ENCODE results near the gene VSIG2.

Gene VSIG2

DNA sequence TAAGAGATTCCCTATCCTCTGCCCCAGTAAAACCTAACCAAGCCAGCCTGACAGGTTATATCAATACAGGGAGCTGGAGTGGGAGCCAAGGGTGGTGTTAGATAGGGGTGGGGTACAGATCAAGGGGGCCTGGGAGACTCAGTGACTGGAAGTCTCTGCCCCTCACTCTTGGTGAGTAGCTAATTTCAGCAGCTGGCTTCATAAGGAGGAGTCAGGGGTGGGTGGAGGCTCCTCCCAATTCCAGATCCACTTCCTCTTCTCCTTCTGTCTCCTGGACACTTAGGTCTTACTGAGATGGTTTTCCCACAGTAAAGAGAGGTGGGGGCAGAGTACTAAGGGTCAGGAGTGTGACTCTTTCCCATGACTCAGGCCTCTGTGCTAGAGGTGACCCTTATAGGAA, 1.1 kb upstream of the VSIG2 start:
- no peak for DNase-seq (ENCODE audit: extremely low spot score)
- TF ChIP-seq ARNT (IDR thresholded peaks at IDR 0.05) = no peak
- no peak for TF ChIP-seq ELF4 (IDR thresholded peaks at IDR 0.05)
- TF ChIP-seq FOXK2 (IDR thresholded peaks at IDR 0.05) = no peak
- no peak for TF ChIP-seq CTBP1 (IDR thresholded peaks at IDR 0.05; ENCODE audit: borderline replicate concordance)
- no peak for TF ChIP-seq FOXM1 (IDR thresholded peaks at IDR 0.05; ENCODE audit: borderline replicate concordance)
- TF ChIP-seq FOXA1 (IDR thresholded peaks at IDR 0.05) = no peak
- no peak for TF ChIP-seq NFRKB (IDR thresholded peaks at IDR 0.05)
- no peak for TF ChIP-seq TARDBP (IDR thresholded peaks at IDR 0.05)
- TF ChIP-seq HDGF (IDR thresholded peaks at IDR 0.05; ENCODE audit: borderline replicate concordance) = no peak
- TF ChIP-seq SP1 (IDR thresholded peaks at IDR 0.05) = no peak
- no peak for TF ChIP-seq BHLHE40 (IDR thresholded peaks at IDR 0.05; ENCODE audit: borderline replicate concordance)
- TF ChIP-seq LEF1 (IDR thresholded peaks at IDR 0.05; ENCODE audit: borderline replicate concordance) = no peak
- no peak for TF ChIP-seq ZNF384 (IDR thresholded peaks at IDR 0.05)
- no peak for TF ChIP-seq L3MBTL2 (conservative IDR thresholded peaks at IDR 0.05)
- TF ChIP-seq SUZ12 (IDR thresholded peaks at IDR 0.05) = no peak
- TF ChIP-seq, protein P1, sequence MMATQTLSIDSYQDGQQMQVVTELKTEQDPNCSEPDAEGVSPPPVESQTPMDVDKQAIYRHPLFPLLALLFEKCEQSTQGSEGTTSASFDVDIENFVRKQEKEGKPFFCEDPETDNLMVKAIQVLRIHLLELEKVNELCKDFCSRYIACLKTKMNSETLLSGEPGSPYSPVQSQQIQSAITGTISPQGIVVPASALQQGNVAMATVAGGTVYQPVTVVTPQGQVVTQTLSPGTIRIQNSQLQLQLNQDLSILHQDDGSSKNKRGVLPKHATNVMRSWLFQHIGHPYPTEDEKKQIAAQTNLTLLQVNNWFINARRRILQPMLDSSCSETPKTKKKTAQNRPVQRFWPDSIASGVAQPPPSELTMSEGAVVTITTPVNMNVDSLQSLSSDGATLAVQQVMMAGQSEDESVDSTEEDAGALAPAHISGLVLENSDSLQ (IDR thresholded peaks at IDR 0.05) = no peak
- CTCF ChIA-PET = interaction anchor here (0.7 to 1.8 kb wide), 4 partner anchors 9 to 123 kb away, joined by 3 to 5 read pairs (median 4); no protein-coding TSS in a partner anchor
- POLR2A ChIA-PET = no interaction called here

DNA sequence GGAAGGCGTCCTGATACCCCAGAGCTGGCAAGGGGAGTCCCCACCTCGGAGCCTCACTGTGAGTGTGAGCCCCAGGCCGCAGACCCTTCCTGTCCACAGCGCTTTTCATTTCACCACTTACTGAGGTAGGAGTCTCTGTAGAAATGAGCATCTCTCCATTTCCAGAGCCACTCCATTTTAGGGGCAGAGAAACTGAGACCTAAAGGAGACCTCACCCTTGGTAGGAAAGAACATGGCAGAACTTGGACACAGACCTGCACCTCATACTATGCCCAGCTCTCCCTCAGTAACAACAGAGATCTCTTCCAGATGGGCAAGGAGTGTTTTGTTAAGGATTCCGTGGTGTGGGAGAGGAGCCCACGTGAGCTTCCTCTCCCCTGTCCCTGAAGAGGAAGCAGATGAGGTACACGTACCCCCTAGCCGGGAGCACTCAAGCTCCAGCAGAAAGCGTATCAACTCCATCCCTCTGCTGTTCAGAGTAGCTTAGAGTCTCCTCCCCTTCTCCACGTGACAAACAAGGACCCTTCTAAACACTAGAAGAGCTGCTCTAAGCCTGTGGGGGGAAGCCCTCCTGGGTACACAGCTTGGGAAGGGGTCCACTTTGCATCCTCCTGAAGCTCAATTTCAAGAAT, 532 bp upstream of the VSIG2 start:
- ChIA-PET POLR2A (no interaction called here), CTCF (interaction anchor here (0.7 to 1.8 kb wide), 4 partner anchors 9 to 124 kb away, joined by 3 to 5 read pairs (median 4); no protein-coding TSS in a partner anchor)

DNA sequence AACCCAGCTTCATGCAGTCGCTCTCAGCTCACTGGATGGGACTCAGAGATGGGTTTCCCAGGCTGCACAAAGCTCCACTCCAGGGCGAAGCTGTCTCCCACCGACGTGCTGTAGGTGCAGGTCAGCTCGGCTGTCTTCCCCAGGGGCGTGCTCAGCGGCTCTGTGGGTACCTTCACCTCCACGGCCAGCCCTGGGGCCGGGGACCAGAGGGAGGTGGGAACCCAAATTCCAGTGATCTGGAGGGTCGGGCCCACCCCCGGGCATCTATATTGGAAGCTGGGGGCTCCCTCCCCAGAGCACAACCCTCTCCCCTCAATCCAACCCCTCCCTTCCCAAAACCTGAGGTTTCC, 689 bp downstream of the VSIG2 start:
- DNase-seq (ENCODE audit: extremely low spot score) = no peak
- no peak for TF ChIP-seq BHLHE40 (IDR thresholded peaks at IDR 0.05; ENCODE audit: borderline replicate concordance)
- no peak for TF ChIP-seq TARDBP (IDR thresholded peaks at IDR 0.05)
- TF ChIP-seq HDGF (IDR thresholded peaks at IDR 0.05; ENCODE audit: borderline replicate concordance) = no peak
- TF ChIP-seq FOXA1 (IDR thresholded peaks at IDR 0.05) = no peak
- no peak for TF ChIP-seq FOXK2 (IDR thresholded peaks at IDR 0.05)
- no peak for TF ChIP-seq ELF4 (IDR thresholded peaks at IDR 0.05)
- TF ChIP-seq ARNT (IDR thresholded peaks at IDR 0.05) = no peak
- no peak for TF ChIP-seq ZNF384 (IDR thresholded peaks at IDR 0.05)
- no peak for TF ChIP-seq CTBP1 (IDR thresholded peaks at IDR 0.05; ENCODE audit: borderline replicate concordance)
- CTCF ChIA-PET = no interaction called here
- POLR2A ChIA-PET = no interaction called here

More for the DNA sequence above, 532 bp upstream of the VSIG2 start:
- TF ChIP-seq NFRKB (IDR thresholded peaks at IDR 0.05) (no peak), ELF4 (IDR thresholded peaks at IDR 0.05) (no peak), FOXK2 (IDR thresholded peaks at IDR 0.05) (no peak), LEF1 (IDR thresholded peaks at IDR 0.05; ENCODE audit: borderline replicate concordance) (no peak), L3MBTL2 (conservative IDR thresholded peaks at IDR 0.05) (no peak)
- no peak for DNase-seq (ENCODE audit: extremely low spot score)

DNA sequence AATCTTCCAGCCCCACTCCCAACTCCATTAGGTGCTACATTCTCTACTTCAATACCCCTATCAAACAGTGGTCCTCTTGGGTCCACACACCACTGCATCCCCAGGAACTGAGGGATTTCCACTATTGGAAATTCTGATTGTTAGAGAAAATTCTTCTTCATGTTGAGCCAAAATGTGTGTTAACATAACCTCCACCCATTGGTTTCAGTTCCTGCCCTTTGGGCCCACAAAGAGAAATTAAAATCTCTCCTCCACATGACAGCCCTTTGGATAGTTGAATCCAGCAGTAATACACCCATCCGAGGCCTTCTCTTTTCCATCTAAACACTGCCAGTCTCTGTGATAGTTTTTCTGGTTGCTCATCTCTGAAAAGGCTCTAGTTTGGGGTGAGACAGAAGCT, 2.1 kb downstream of the VSIG2 start:
- DNase-seq (ENCODE audit: extremely low spot score) = no peak
- POLR2A ChIA-PET = interaction anchor here (2.0 kb wide), 1 partner anchor 10 kb away, joined by 6 read pairs; the partner anchor contains the start of gene NRGN
- TF ChIP-seq ELF4 (IDR thresholded peaks at IDR 0.05) = no peak
- CTCF ChIA-PET = interaction anchor here (1.9 kb wide), 1 partner anchor 11 kb away, joined by 8 read pairs; the partner anchor contains the start of gene ESAM

DNA sequence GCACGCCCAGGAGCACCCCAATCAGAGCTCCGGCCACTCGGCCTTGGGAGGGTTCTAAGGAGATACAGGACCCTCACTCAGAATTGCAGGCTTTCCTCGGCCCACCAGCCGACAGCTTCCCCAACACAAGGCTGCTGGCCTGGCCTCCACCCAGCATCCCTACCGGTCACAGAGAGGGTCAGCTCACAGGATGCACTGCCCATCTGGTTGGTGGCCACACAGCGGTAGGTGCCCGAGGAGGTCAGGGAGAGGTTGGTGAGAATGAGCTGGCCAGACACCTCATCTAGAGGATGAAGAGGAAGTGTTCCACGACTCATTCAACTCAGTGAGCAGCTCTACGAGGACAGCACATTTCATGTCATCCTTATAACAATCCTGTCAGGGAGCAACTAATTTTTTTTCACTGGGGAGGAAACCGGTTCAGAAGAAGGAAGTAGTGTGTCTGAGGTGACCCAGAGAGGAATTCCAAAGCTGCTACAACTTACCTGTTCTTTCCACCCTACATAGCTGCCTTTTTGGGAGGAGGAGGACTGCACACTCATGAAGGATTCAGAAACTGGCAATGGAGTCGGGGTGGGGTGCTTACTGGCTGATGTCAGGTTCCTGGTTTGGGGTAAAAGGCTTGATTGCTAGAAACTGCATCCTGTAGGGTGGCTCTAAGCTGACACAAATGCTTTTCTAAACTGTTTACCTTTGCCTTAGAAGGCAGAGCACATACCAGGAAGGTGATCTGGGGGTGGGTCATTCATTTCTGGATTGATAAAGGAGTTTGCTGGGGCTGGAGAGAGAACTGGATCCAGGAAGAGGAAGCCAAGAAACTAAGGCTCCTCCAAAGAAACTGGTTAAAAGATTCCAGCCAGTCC, 3.3 kb downstream of the VSIG2 start:
- TF ChIP-seq L3MBTL2 (conservative IDR thresholded peaks at IDR 0.05) (no peak), FOXM1 (IDR thresholded peaks at IDR 0.05; ENCODE audit: borderline replicate concordance) (no peak), TARDBP (IDR thresholded peaks at IDR 0.05) (no peak), FOXK2 (IDR thresholded peaks at IDR 0.05) (no peak)

DNA sequence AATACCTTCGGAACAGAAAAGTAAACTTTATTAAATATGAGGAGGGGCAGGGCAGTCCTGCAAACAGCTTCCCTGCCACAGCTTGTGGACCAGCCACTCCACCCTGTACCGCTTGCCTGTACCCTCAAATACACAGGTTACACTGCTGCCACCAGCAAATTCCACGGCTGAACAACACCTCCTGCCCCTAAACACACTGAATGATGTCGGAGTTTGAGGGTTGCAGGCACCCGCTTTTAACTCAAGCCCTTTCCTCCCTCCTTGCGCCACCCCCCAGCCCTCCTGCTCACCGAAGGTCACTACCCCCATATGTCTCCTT, 4.0 kb downstream of the VSIG2 start:
- no peak for TF ChIP-seq L3MBTL2 (conservative IDR thresholded peaks at IDR 0.05)
- no peak for TF ChIP-seq LEF1 (IDR thresholded peaks at IDR 0.05; ENCODE audit: borderline replicate concordance)
- ChIA-PET POLR2A (interaction anchor here (1.0 to 2.0 kb wide), 2 partner anchors 8 to 10 kb away, joined by 4 to 6 read pairs; partner anchors contain the start of gene NRGN), CTCF (interaction anchor here (1.0 kb wide), 1 partner anchor 10 kb away, joined by 3 read pairs; no protein-coding TSS in a partner anchor)
- no peak for DNase-seq (ENCODE audit: extremely low spot score)

More for the DNA sequence above, 3.3 kb downstream of the VSIG2 start:
- DNase-seq (ENCODE audit: extremely low spot score) = no peak
- POLR2A ChIA-PET = interaction anchor here (1.0 to 2.0 kb wide), 2 partner anchors 9 to 10 kb away, joined by 4 to 6 read pairs; partner anchors contain the start of gene NRGN
- CTCF ChIA-PET = interaction anchor here (1.0 to 1.9 kb wide), 2 partner anchors 9 to 13 kb away, joined by 3 to 8 read pairs; partner anchors contain the start of gene ESAM

DNA sequence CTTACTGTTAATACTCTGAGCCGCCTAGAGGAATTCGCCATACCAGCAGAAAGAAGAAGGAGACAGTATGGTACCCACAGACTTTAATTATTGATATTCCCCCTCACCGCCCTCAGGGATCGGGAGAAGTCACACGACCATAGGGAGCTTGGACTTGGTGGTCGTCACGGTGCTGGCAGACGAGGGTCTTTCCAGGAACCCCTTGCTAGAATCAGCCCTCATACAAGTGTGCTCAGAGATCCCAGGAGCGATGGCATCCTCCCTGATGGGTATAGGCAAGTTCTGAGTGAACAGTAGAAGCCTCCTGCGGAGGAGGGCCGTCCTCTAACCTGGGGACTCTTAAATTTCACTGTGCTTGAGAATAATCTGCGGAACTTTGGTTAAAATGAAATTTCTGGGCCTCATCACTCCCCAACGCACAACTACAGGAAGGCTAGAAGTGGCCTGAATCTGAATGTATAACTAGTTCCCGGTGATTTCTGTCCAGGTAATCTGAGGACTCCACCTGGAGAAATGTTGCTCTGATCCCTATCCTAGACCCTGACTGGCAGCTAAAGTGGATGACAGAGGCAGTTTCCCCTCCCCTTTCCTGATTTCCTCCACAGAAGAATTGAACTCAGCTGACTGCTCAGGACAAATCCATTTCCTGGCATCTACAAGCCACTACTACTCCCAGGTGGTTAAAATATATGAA, 4.5 kb downstream of the VSIG2 start:
- POLR2A ChIA-PET = interaction anchor here (1.0 to 1.3 kb wide), 2 partner anchors 11 to 15 kb away, joined by 4 read pairs; no protein-coding TSS in a partner anchor
- TF ChIP-seq ZNF384 (IDR thresholded peaks at IDR 0.05) (no peak), ELF4 (IDR thresholded peaks at IDR 0.05) (no peak), L3MBTL2 (conservative IDR thresholded peaks at IDR 0.05) (no peak), SUZ12 (IDR thresholded peaks at IDR 0.05) (no peak), CTBP1 (IDR thresholded peaks at IDR 0.05; ENCODE audit: borderline replicate concordance) (no peak), SP1 (IDR thresholded peaks at IDR 0.05) (no peak), FOXA1 (IDR thresholded peaks at IDR 0.05) (no peak), HDGF (IDR thresholded peaks at IDR 0.05; ENCODE audit: borderline replicate concordance) (no peak), TARDBP (IDR thresholded peaks at IDR 0.05) (no peak), ARNT (IDR thresholded peaks at IDR 0.05) (no peak), NFRKB (IDR thresholded peaks at IDR 0.05) (no peak), FOXK2 (IDR thresholded peaks at IDR 0.05) (no peak), BHLHE40 (IDR thresholded peaks at IDR 0.05; ENCODE audit: borderline replicate concordance) (no peak)
- CTCF ChIA-PET = interaction anchor here (0.8 to 1.3 kb wide), 3 partner anchors 10 to 118 kb away, joined by 3 read pairs; no protein-coding TSS in a partner anchor
- DNase-seq (ENCODE audit: extremely low spot score) = no peak
